ENCODE results near the gene MAGI2.
A peak's percentile ranks its signal among the peaks of the same experiment; 100 is the strongest.
"Not testable (repeated sequence)": the region's sequence is repeated elsewhere in the genome, so short reads cannot be mapped to it uniquely, and the experiment has no call there.

The MAGI2 gene

GRCh38 chr7:79451580-79451979 lies 1.9 kb downstream of the MAGI2 start:
- no peak for DNase-seq (ENCODE audit: low spot score)

DNA sequence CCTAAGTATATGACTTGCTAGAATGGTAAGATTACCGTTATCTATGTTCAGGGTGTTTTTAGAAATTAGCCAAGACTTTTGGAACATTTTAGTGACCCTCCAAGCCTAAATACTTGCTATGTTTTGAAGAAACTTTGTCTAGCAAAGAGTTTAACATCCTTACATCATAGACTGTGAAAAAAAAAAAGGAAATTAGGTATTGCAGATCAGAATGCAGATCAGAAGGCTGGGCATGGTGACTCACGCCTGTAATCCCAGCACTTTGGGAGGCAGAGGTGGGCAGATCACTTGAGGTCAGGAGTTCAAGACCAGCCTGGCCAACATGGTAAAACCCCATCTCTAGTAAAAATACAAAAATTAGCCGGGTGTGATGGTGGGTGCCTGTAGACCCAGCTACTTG lies 10.7 kb downstream of the MAGI2 start:
- DNase-seq (ENCODE audit: low spot score), result not testable (repeated sequence)

GRCh38 chr7:79436378-79436777 lies 17.1 kb downstream of the MAGI2 start:
- no peak for DNase-seq (ENCODE audit: low spot score)

- no peak for DNase-seq (ENCODE audit: low spot score)
Measured at GRCh38 chr7:79434867-79435266, 18.6 kb downstream of the MAGI2 start.

GRCh38 chr7:79434098-79434497 lies 19.4 kb downstream of the MAGI2 start:
- DNase-seq (ENCODE audit: low spot score), result no peak

GRCh38 chr7:79430391-79430790 lies 23.1 kb downstream of the MAGI2 start:
- no peak for DNase-seq (ENCODE audit: low spot score)

DNA sequence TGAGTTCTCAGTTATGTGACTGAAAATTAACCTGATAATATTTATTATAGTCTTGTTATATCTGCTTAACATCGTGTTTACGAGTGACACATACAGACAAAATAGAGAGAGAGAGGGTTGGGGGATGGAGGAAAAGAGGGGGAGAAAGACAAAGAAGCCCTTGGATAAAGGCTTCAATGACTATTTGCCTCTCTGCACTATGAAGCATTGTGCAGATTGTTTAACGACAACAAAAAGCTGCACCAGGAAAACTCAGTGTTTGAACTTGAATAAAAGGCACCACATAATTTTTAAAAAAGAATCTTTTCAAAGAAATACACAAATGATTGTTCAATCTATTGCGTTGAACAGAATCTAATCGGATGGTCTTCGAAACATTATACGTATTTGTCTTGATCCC lies 27.8 kb downstream of the MAGI2 start:
- peak; percentile 75 for DNase-seq (ENCODE audit: low spot score)

GRCh38 chr7:79421751-79422150 lies 31.7 kb downstream of the MAGI2 start:
- DNase-seq (ENCODE audit: low spot score), result peak; percentile 37

DNA sequence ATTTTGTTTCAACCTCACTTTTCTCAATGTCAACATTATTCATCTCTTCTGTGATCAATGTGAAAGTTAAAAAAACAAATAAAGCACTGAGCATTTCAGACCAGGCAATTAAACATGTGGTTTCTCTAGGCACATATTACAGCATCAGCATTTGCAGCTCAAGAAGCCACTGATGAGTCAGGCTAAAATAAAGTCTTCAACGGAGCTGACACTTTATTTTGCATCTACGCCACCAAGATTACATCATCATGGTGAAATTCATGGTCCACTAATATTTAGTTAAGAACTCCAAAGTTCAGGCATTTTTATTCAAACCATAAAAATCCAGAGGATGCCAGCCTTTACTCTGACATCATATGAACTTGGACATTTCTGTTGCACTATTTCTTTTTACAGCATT lies 33.0 kb downstream of the MAGI2 start:
- DNase-seq (ENCODE audit: low spot score), result peak; percentile 27

GRCh38 chr7:79414910-79415309 lies 38.6 kb downstream of the MAGI2 start:
- DNase-seq (ENCODE audit: low spot score), result no peak

DNA sequence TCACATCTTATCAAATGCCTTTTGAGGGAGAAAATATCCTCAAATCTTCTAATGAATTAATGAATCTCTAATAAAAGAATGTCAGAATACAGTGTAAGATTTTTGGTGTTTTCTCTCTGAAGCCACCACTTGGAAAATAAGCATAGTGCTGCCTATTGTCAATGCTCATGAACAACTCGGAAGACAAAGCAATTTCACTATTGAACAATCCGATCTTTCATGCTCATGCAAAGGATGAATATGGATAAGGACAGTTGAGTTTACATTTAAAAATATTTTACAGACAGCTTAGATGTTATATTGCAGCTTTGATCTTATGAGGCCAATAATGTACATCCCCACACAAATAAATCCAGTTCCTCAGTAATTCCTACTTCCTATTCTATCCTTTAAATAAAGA lies 40.6 kb downstream of the MAGI2 start:
- no peak for DNase-seq (ENCODE audit: low spot score)

DNA sequence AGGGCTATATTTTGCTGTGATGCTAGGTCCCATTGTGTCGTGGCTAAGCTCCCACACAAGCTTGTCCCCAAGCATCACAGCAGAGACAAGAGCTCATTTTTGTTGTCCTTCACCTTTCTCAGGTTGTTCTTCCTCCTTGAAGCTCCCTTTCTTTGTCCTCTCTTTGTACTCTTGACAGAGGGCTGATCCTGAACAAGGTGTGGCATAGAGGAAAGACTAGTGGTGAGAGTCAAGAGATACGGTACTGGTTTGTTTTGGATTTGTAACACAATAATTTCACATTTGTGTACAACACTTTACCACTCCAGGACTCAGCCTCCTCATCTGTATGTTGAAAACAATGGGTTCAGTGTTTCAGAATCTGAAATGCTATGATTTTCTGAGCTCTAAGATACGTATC lies 41.0 kb downstream of the MAGI2 start:
- no peak for DNase-seq (ENCODE audit: low spot score)

GRCh38 chr7:79410345-79410744 lies 43.1 kb downstream of the MAGI2 start:
- no peak for DNase-seq (ENCODE audit: low spot score)

DNA sequence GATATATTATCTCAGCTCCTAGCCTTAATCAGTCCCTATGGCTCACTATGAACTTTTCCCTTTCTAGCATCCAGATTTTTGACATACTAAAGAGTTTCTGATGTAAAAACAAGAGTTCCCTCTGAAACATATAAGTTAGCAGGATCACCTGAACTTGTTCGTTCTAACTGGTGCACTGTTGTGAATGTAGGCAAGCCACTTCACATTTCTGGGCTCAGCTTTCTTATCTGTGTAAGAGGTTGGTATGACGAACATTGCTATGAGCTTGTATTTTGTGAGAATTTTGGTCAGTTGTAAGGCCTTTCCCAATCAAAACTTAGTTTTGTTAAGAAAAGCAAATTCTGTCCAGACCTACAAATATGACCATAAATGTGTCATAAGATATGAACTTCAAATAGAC lies 46.1 kb downstream of the MAGI2 start:
- no peak for DNase-seq (ENCODE audit: low spot score)

GRCh38 chr7:79406371-79406770 lies 47.1 kb downstream of the MAGI2 start:
- no peak for DNase-seq (ENCODE audit: low spot score)

- DNase-seq (ENCODE audit: low spot score), result no peak
Measured at GRCh38 chr7:79405368-79405767, 48.1 kb downstream of the MAGI2 start.

GRCh38 chr7:79403879-79404278 lies 49.6 kb downstream of the MAGI2 start:
- no peak for DNase-seq (ENCODE audit: low spot score)

DNA sequence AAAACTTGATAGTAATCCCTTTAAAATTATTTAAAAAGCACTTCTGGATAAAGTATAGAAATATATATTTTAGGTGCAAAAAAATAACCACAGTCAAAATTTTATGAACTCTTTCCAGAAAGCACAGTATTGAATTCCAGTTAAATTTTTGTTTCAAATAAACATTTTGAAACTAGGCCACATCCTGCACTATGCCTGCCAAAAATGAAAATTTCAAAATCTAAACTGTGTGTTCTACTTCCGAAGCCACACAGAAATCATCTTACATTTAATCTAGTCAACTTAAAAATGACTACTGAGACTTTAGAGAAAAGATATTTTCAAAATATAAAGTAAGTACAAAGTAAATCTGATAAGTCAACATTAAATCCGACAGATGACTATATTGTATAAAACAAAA lies 50.0 kb downstream of the MAGI2 start:
- no peak for DNase-seq (ENCODE audit: low spot score)

GRCh38 chr7:79401254-79401653 lies 52.2 kb downstream of the MAGI2 start:
- no peak for DNase-seq (ENCODE audit: low spot score)

DNA sequence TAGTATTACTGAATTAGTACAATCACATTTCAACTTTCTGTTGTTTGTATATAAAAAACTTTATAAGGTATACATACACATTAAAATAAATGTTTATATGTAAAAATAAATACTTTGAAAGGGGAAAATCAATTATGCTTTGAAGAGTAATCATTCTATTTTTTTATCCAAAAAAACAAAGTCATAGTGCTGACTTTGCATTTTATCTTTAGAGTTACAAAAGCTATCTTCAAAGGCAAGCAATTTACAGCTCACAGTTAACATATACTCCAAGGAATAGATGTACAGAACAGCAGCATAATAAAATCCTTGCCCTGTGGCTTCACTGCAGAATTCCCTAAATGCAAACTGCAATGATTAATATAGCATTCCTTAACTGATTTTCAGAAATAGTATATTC lies 53.2 kb downstream of the MAGI2 start:
- no peak for DNase-seq (ENCODE audit: low spot score)

GRCh38 chr7:79398138-79398749 lies 55.2 kb downstream of the MAGI2 start:
- DNase-seq (ENCODE audit: low spot score), result no peak

DNA sequence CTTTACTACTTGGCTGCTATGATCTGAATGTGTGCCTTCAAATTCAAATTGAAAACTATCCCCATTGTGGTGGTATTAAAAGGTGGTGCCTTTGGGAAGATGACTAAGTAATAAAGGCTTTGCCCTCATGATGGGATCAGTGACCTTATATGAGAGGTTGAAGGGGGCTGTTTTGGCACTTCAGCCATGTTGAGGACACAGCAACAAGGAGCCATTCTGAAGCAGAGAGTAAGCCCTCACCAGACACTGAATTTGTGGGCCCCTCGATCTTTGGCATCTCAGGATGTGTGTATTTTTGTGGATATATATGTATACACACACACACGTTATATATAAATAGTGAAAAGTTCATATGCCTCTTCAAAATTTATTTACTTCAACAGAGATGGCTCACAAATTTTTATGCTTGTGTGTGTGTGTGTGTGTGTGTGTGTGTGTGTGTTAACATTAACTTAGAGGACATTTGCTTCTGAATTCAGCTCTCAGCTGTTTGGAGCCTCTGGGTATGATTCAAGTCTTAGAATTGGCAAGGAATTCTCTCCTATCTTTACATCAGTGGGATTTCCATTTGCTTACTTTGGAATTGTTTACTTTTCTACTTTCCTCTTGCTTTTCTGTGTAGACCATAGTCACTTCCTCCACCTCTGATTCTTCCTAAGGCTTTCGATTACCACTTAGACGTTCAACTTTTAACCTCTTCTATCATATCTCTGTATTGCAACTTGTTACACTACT lies 66.6 kb downstream of the MAGI2 start:
- no peak for DNase-seq (ENCODE audit: low spot score)

DNA sequence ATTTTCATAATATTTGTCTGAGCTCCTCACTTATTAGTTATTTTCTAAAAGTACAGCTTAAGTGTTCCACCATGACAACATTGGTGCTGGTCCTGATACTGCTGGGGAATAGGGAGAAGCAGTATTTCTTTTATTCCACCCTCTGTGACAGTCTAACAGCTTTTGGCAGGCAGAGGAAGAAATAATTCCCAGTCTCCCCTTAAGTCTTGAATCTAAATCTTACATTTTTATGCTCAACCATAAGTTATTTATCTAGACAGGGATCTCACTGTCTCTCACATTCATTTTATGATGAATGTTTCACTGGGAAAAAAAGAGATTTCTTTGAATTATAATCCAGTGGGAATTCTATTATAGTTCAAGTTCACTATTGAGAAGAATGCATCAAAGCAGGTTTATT lies 71.5 kb downstream of the MAGI2 start:
- DNase-seq (ENCODE audit: low spot score), result no peak

DNA sequence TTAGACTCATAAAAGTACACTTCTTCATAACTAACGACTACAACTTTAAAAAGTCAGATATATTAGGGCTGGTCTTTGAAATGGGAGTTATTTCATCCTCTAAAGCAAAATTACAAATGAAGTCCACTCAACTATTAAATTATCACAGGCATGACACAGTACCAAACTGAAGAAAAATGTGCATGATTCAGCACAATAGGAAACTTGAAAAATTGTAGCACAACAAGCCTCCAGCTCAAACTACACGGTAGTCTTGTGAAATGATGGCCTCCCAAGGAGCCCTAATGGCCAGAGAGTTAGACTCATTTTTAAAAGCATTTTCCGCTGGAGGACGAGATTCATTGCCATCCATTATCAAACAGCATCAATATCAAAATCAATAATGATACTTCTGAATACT lies 76.4 kb downstream of the MAGI2 start:
- no peak for DNase-seq (ENCODE audit: low spot score)

Measured in Ammon's horn (tissue), 1 donor.